Neutrophil (primary cell): ENCODE results near the gene NOTCH1.

Source experiments
- H3K27ac ChIP-seq: fragments of 200-600 bp; sonication (generic); 2 replicates; pipeline ENCODE4 v1.5.1; 2016; ENCODE audit warnings: mild to moderate bottlenecking, moderate library complexity
- H3K27me3 ChIP-seq: fragments of 200-600 bp; sonication (generic); 2 replicates; pipeline ENCODE4 v1.6.0; 2016; ENCODE audit warnings: mild to moderate bottlenecking
- H3K36me3 ChIP-seq: fragments of 200-600 bp; sonication (generic); 2 replicates; pipeline ENCODE4 v1.5.1; 2017
- H3K4me1 ChIP-seq, 2 experiments: fragments of 200-600 bp in 1 of 2; sonication (generic) in 1 of 2; 1 replicate in 1 of 2; 2 replicates in 1 of 2; pipeline versions ENCODE4 v1.5.1 to v1.6.1; 2013 to 2016; ENCODE audit warnings: low read depth in 1 of 2, low read length in 1 of 2, mild to moderate bottlenecking in 1 of 2, moderate library complexity in 1 of 2; ENCODE audit not compliant: control insufficient read depth in 1 of 2, insufficient read depth in 1 of 2
- H3K4me3 ChIP-seq, 2 experiments: fragments of 200-600 bp in 1 of 2; sonication (generic) in 1 of 2; 1 replicate in 1 of 2; 2 replicates in 1 of 2; pipeline ENCODE4 v1.5.1; 2013 to 2016; ENCODE audit warnings: low read depth in 1 of 2, low read length in 1 of 2, mild to moderate bottlenecking in 1 of 2, moderate library complexity in 1 of 2
- H3K9me3 ChIP-seq: fragments of 200-600 bp; sonication (generic); 2 replicates; pipeline ENCODE4 v1.5.1; 2016
- TF ChIP-seq, protein P1 (sequence below): fragments of 200-600 bp; sonication (generic); IDR thresholded peaks from 2 replicates; pipeline ENCODE4 v1.5.1; 2016; ENCODE audit warnings: antibody characterized with exemption

Gene NOTCH1

DNA sequence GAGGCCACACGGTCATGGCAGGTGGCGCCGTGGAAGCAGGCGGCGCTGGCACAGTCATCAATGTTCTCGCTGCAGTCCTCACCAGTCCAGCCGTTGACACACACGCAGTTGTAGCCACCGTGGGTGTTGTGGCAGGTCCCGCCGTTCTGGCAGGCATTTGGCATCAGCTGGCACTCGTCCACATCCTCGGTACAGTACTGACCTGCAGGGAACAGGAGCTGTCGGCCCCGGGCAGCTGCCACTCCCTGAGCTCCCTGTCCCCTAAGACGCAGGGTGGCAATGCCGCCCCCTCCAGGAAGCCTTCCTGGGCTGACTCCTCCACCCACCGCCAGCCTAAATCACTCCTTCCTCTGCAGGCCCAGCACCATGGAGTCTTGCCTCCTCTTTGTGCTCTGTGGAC lies 27.2 kb downstream of the NOTCH1 start:
- Histone ChIP-seq H3K4me1 (peaks cover 23 to 24% of the 10 kb centered on the region in 2 experiments), H3K4me3 (no peak overlapping the region), H3K27me3 (no peaks in the 10 kb centered on the region), H3K36me3 (peaks cover 99% of the 10 kb centered on the region), H3K27ac (no peak overlapping the region), H3K9me3 (no peaks in the 10 kb centered on the region)
- TF ChIP-seq, protein P1, sequence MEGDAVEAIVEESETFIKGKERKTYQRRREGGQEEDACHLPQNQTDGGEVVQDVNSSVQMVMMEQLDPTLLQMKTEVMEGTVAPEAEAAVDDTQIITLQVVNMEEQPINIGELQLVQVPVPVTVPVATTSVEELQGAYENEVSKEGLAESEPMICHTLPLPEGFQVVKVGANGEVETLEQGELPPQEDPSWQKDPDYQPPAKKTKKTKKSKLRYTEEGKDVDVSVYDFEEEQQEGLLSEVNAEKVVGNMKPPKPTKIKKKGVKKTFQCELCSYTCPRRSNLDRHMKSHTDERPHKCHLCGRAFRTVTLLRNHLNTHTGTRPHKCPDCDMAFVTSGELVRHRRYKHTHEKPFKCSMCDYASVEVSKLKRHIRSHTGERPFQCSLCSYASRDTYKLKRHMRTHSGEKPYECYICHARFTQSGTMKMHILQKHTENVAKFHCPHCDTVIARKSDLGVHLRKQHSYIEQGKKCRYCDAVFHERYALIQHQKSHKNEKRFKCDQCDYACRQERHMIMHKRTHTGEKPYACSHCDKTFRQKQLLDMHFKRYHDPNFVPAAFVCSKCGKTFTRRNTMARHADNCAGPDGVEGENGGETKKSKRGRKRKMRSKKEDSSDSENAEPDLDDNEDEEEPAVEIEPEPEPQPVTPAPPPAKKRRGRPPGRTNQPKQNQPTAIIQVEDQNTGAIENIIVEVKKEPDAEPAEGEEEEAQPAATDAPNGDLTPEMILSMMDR = no peak

DNA sequence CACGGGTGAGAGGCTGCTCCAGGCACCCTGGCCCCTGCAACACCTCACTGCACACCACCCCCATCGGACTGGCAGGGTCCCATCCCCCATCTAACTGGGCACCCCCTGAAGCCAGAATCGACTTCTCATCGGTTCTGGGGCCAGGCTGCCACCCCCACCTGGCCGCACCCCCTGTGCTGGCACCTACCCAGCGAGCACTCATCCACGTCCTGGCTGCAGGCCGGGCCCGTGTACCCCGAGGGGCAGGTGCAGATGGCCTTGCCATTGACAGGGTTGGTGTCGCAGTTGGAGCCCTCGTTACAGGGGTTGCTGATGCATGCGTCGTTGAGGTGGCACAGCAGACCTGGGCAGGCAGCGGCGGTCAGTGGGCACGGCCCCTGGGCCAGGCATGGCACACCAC lies 27.9 kb downstream of the NOTCH1 start:
- Histone ChIP-seq H3K36me3 (peaks cover 99% of the 10 kb centered on the region), H3K9me3 (no peaks in the 10 kb centered on the region)

DNA sequence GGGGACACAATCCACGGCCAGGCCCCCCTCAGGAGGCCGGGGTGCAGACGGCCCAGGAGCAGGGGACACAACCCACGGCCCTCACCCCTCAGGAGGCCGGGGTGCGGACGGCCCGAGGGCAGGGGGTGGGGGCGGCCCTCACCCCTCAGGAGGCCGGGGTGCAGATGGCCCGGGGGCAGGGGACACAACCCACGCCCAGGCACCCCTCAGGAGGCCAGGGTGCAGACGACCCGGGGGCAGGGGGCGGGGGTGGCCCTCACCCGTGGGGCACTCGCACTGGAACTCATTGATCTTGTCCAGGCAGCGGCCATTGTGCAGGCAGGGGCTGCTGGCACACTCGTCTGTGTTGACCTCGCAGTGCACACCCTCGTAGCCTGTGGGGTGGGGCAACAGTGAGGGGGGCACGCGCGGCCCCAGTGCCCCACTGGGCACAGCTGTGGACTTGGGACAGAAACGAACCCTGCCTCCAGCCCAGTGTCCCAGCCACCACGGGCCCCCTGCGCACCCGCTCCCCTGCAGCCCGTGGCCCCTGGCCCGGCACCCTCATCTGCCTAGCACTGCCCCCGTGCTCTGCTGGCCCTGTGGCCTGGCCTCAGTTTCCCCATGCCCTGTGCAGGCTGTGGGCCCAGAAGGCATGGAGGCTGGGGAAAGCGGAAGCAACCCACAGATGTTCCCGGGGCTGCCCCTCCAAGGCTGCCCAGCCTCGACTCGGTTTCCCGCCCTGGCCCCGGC lies 28.7 kb downstream of the NOTCH1 start:
- Histone ChIP-seq H3K9me3 (no peaks in the 10 kb centered on the region), H3K27ac (no peak overlapping the region), H3K4me1 (peaks cover 12 to 13% of the 10 kb centered on the region in 2 experiments), H3K27me3 (no peaks in the 10 kb centered on the region), H3K4me3 (no peak overlapping the region), H3K36me3 (peaks cover 99% of the 10 kb centered on the region)
- TF ChIP-seq, protein P1 = no peak

More for the DNA sequence above, 27.9 kb downstream of the NOTCH1 start:
- no peak overlapping the region for H3K27ac ChIP-seq
- no peaks in the 10 kb centered on the region for H3K27me3 ChIP-seq
- H3K4me1 ChIP-seq = peaks cover 20% of the 10 kb centered on the region in 2 experiments
- TF ChIP-seq, protein P1 = no peak
- H3K4me3 ChIP-seq = no peak overlapping the region

- H3K36me3 ChIP-seq = peaks cover 100% of the 10 kb centered on the region
- no peak overlapping the region for H3K27ac ChIP-seq
- no peaks in the 10 kb centered on the region for H3K27me3 ChIP-seq
- TF ChIP-seq, protein P1 = no peak
- H3K4me3 ChIP-seq = no peak overlapping the region
- peaks cover 3% of the 10 kb centered on the region in 2 experiments for H3K4me1 ChIP-seq
- no peaks in the 10 kb centered on the region for H3K9me3 ChIP-seq
Measured at GRCh38 chr9:136516191-136516654, 29.6 kb downstream of the NOTCH1 start.

- Histone ChIP-seq H3K4me3 (no peak overlapping the region), H3K36me3 (peaks cover 100% of the 10 kb centered on the region), H3K9me3 (no peaks in the 10 kb centered on the region), H3K4me1 (no peaks in the 10 kb centered on the region), H3K27ac (no peak overlapping the region), H3K27me3 (no peaks in the 10 kb centered on the region)
- TF ChIP-seq, protein P1 = no peak
Measured at GRCh38 chr9:136515276-136515675, 30.6 kb downstream of the NOTCH1 start.
